ENCODE data around the gene SMC3.

Gene SMC3

GRCh38 chr10:110544958-110545537 lies 22.4 kb upstream of the SMC3 start:
- Histone ChIP-seq H3K9me3 (ENCODE audit: control extremely low read depth in 1 of 5, control insufficient read depth in 4 of 5, insufficient read depth in 2 of 5, low read depth in 1 of 5, low read length in 4 of 5) (no peaks in the 10 kb centered on the region), H3K4me3 (ENCODE audit: control insufficient read depth in 1 of 7, extremely low read depth in 1 of 7, insufficient read depth in 4 of 7, low read depth in 2 of 7, low read length in 6 of 7) (no peak overlapping the region), H3K27ac (ENCODE audit: insufficient read depth in 1 of 2, low read depth in 1 of 2, low read length in 2 of 2, poor library complexity in 1 of 2, severe bottlenecking in 2 of 2) (no peak overlapping the region), H3K36me3 (ENCODE audit: control insufficient read depth in 4 of 4, insufficient read depth in 4 of 4, low read length in 3 of 4) (no peaks in the 10 kb centered on the region), H3K27me3 (replicated peaks in 2 of 5; ENCODE audit: control insufficient read depth in 4 of 5, insufficient read depth in 5 of 5, low read length in 4 of 5) (no peaks in the 10 kb centered on the region), H3K4me1 (ENCODE audit: control extremely low read depth in 1 of 4, control insufficient read depth in 4 of 4, insufficient read depth in 4 of 4, low read length in 3 of 4) (peaks cover 0 to 5% (median 0%) of the 10 kb centered on the region in 4 experiments)
- POLR2A ChIA-PET, result interaction anchor here (0.6 kb wide), 1 partner anchor 334 kb away, joined by 3 read pairs; no protein-coding TSS in a partner anchor
- no peak for DNase-seq
- CTCF ChIA-PET, result interaction anchor here (0.6 to 4.1 kb wide), 12 partner anchors 14 to 248 kb away, joined by 3 to 64 read pairs (median 4); no protein-coding TSS in a partner anchor

GRCh38 chr10:110546077-110546476 lies 21.4 kb upstream of the SMC3 start:
- H3K36me3 ChIP-seq (ENCODE audit: control insufficient read depth in 4 of 4, insufficient read depth in 4 of 4, low read length in 3 of 4), result no peaks in the 10 kb centered on the region
- DNase-seq, result no peak
- H3K4me1 ChIP-seq (ENCODE audit: control extremely low read depth in 1 of 4, control insufficient read depth in 4 of 4, insufficient read depth in 4 of 4, low read length in 3 of 4), result peaks cover 0 to 5% (median 0%) of the 10 kb centered on the region in 4 experiments
- H3K27me3 ChIP-seq (replicated peaks in 2 of 5; ENCODE audit: control insufficient read depth in 4 of 5, insufficient read depth in 5 of 5, low read length in 4 of 5), result no peaks in the 10 kb centered on the region
- H3K9me3 ChIP-seq (ENCODE audit: control extremely low read depth in 1 of 5, control insufficient read depth in 4 of 5, insufficient read depth in 2 of 5, low read depth in 1 of 5, low read length in 4 of 5), result no peaks in the 10 kb centered on the region
- WGBS (ENCODE audit: insufficient coverage), result 86% methylated on average over 6 of the region's 6 CpGs
- H3K4me3 ChIP-seq (ENCODE audit: control insufficient read depth in 1 of 7, extremely low read depth in 1 of 7, insufficient read depth in 4 of 7, low read depth in 2 of 7, low read length in 6 of 7), result no peak overlapping the region
- H3K27ac ChIP-seq (ENCODE audit: insufficient read depth in 1 of 2, low read depth in 1 of 2, low read length in 2 of 2, poor library complexity in 1 of 2, severe bottlenecking in 2 of 2), result no peak overlapping the region
- CTCF ChIA-PET, result interaction anchor here (0.8 to 4.1 kb wide), 26 partner anchors 9 to 275 kb away, joined by 3 to 64 read pairs (median 4); no protein-coding TSS in a partner anchor
- POLR2A ChIA-PET, result no interaction called here

GRCh38 chr10:110546499-110547110 lies 20.9 kb upstream of the SMC3 start:
- ChIA-PET POLR2A (no interaction called here), CTCF (interaction anchor here (0.7 to 4.1 kb wide), 34 partner anchors 9 to 276 kb away, joined by 3 to 64 read pairs (median 4); no protein-coding TSS in a partner anchor)
- no peak overlapping the region for H3K4me3 ChIP-seq (ENCODE audit: control insufficient read depth in 1 of 7, extremely low read depth in 1 of 7, insufficient read depth in 4 of 7, low read depth in 2 of 7, low read length in 6 of 7)
- 88% methylated on average over 2 of the region's 7 CpGs for WGBS (ENCODE audit: insufficient coverage)
- H3K27ac ChIP-seq (ENCODE audit: insufficient read depth in 1 of 2, low read depth in 1 of 2, low read length in 2 of 2, poor library complexity in 1 of 2, severe bottlenecking in 2 of 2), result no peak overlapping the region
- H3K36me3 ChIP-seq (ENCODE audit: control insufficient read depth in 4 of 4, insufficient read depth in 4 of 4, low read length in 3 of 4), result no peaks in the 10 kb centered on the region
- DNase-seq, result no peak
- H3K4me1 ChIP-seq (ENCODE audit: control extremely low read depth in 1 of 4, control insufficient read depth in 4 of 4, insufficient read depth in 4 of 4, low read length in 3 of 4), result peaks cover 0 to 5% (median 0%) of the 10 kb centered on the region in 4 experiments
- no peaks in the 10 kb centered on the region for H3K9me3 ChIP-seq (ENCODE audit: control extremely low read depth in 1 of 5, control insufficient read depth in 4 of 5, insufficient read depth in 2 of 5, low read depth in 1 of 5, low read length in 4 of 5)
- no peaks in the 10 kb centered on the region for H3K27me3 ChIP-seq (replicated peaks in 2 of 5; ENCODE audit: control insufficient read depth in 4 of 5, insufficient read depth in 5 of 5, low read length in 4 of 5)

- WGBS (ENCODE audit: insufficient coverage), result 0% methylated on average over 1 of the region's 8 CpGs
- no peak overlapping the region for H3K27ac ChIP-seq (ENCODE audit: insufficient read depth in 1 of 2, low read depth in 1 of 2, low read length in 2 of 2, poor library complexity in 1 of 2, severe bottlenecking in 2 of 2)
- ChIA-PET CTCF (interaction anchor here (0.7 to 4.1 kb wide), 37 partner anchors 10 to 277 kb away, joined by 3 to 64 read pairs (median 4); no protein-coding TSS in a partner anchor), POLR2A (no interaction called here)
- peak; percentile 63 to 74 (median 72) for DNase-seq
- no peaks in the 10 kb centered on the region for H3K36me3 ChIP-seq (ENCODE audit: control insufficient read depth in 4 of 4, insufficient read depth in 4 of 4, low read length in 3 of 4)
- peaks cover 0 to 5% (median 0%) of the 10 kb centered on the region in 4 experiments for H3K4me1 ChIP-seq (ENCODE audit: control extremely low read depth in 1 of 4, control insufficient read depth in 4 of 4, insufficient read depth in 4 of 4, low read length in 3 of 4)
- H3K4me3 ChIP-seq (ENCODE audit: control insufficient read depth in 1 of 7, extremely low read depth in 1 of 7, insufficient read depth in 4 of 7, low read depth in 2 of 7, low read length in 6 of 7), result no peak overlapping the region
- no peaks in the 10 kb centered on the region for H3K9me3 ChIP-seq (ENCODE audit: control extremely low read depth in 1 of 5, control insufficient read depth in 4 of 5, insufficient read depth in 2 of 5, low read depth in 1 of 5, low read length in 4 of 5)
- H3K27me3 ChIP-seq (replicated peaks in 2 of 5; ENCODE audit: control insufficient read depth in 4 of 5, insufficient read depth in 5 of 5, low read length in 4 of 5), result no peaks in the 10 kb centered on the region
These were observed 20.2 kb upstream of the SMC3 start for GRCh38 chr10:110547139-110547761.

- POLR2A ChIA-PET, result interaction anchor here (0.6 kb wide), 1 partner anchor 535 kb away, joined by 6 read pairs; no protein-coding TSS in a partner anchor
- no peak for DNase-seq
- 77% methylated on average over 3 of the region's 5 CpGs for WGBS (ENCODE audit: insufficient coverage)
- Histone ChIP-seq H3K36me3 (ENCODE audit: control insufficient read depth in 4 of 4, insufficient read depth in 4 of 4, low read length in 3 of 4) (no peaks in the 10 kb centered on the region), H3K9me3 (ENCODE audit: control extremely low read depth in 1 of 5, control insufficient read depth in 4 of 5, insufficient read depth in 2 of 5, low read depth in 1 of 5, low read length in 4 of 5) (no peaks in the 10 kb centered on the region), H3K27ac (ENCODE audit: insufficient read depth in 1 of 2, low read depth in 1 of 2, low read length in 2 of 2, poor library complexity in 1 of 2, severe bottlenecking in 2 of 2) (no peak overlapping the region), H3K4me1 (ENCODE audit: control extremely low read depth in 1 of 4, control insufficient read depth in 4 of 4, insufficient read depth in 4 of 4, low read length in 3 of 4) (peaks cover 0 to 5% (median 0%) of the 10 kb centered on the region in 4 experiments), H3K4me3 (ENCODE audit: control insufficient read depth in 1 of 7, extremely low read depth in 1 of 7, insufficient read depth in 4 of 7, low read depth in 2 of 7, low read length in 6 of 7) (no peak overlapping the region), H3K27me3 (replicated peaks in 2 of 5; ENCODE audit: control insufficient read depth in 4 of 5, insufficient read depth in 5 of 5, low read length in 4 of 5) (no peaks in the 10 kb centered on the region)
- CTCF ChIA-PET, result interaction anchor here (1.0 to 5.3 kb wide), 15 partner anchors 8 to 242 kb away, joined by 3 to 31 read pairs (median 5); partner anchors contain the start of gene SMNDC1
These were observed 19.5 kb upstream of the SMC3 start for GRCh38 chr10:110548002-110548401.

GRCh38 chr10:110549211-110549610 lies 18.3 kb upstream of the SMC3 start:
- 80% methylated on average over 2 of the region's 5 CpGs for WGBS (ENCODE audit: insufficient coverage)
- ChIA-PET POLR2A (no interaction called here), CTCF (interaction anchor here (0.6 to 5.3 kb wide), 9 partner anchors 9 to 243 kb away, joined by 3 to 31 read pairs (median 5); partner anchors contain the start of gene SMNDC1)
- H3K27me3 ChIP-seq (replicated peaks in 2 of 5; ENCODE audit: control insufficient read depth in 4 of 5, insufficient read depth in 5 of 5, low read length in 4 of 5), result no peaks in the 10 kb centered on the region
- H3K36me3 ChIP-seq (ENCODE audit: control insufficient read depth in 4 of 4, insufficient read depth in 4 of 4, low read length in 3 of 4), result no peaks in the 10 kb centered on the region
- no peak overlapping the region for H3K4me3 ChIP-seq (ENCODE audit: control insufficient read depth in 1 of 7, extremely low read depth in 1 of 7, insufficient read depth in 4 of 7, low read depth in 2 of 7, low read length in 6 of 7)
- peaks cover 0 to 5% (median 0%) of the 10 kb centered on the region in 4 experiments for H3K4me1 ChIP-seq (ENCODE audit: control extremely low read depth in 1 of 4, control insufficient read depth in 4 of 4, insufficient read depth in 4 of 4, low read length in 3 of 4)
- H3K27ac ChIP-seq (ENCODE audit: insufficient read depth in 1 of 2, low read depth in 1 of 2, low read length in 2 of 2, poor library complexity in 1 of 2, severe bottlenecking in 2 of 2), result no peak overlapping the region
- no peak for DNase-seq
- no peaks in the 10 kb centered on the region for H3K9me3 ChIP-seq (ENCODE audit: control extremely low read depth in 1 of 5, control insufficient read depth in 4 of 5, insufficient read depth in 2 of 5, low read depth in 1 of 5, low read length in 4 of 5)
